ENCODE data around the gene CHRNE. TPM values are rescaled to one million over a fixed set of nuclear protein-coding genes. Genes with fewer than 3 reads are reported as not detected.

The CHRNE gene
- total and polyA plus RNA-seq, 2 of the 8 experiments (the other 6 are each of a cell fraction or from before 2014, with no cell fraction given), result 0.15 to 0.33 TPM

DNA sequence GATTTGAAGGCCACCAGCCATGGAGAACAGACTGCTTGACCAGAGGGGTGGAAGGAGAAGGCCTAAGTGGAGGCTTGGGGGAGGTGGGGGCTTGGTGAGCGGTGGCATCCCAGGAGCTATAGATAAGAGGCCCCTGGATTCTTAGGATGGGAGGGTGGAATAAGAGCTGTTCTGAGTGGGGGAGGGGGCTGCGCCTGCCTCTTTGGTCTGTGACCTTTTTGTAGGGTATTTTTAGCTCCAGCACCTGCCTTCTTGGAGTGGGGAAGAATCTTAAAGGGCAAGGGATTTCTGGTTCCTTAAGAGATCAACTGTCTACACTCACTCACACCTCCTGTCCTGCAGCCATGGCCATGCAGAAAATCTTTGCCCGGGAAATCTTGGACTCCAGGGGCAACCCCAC, 48.6 kb upstream of the CHRNE start:
- no peaks in the 10 kb centered on the region for H3K9me3 ChIP-seq (ENCODE audit: insufficient read depth in 2 of 2, low read depth in 1 of 2, low read length in 1 of 2)
- H3K4me2 ChIP-seq (ENCODE audit: insufficient read depth in 1 of 2, low read depth in 2 of 2, low read length in 2 of 2), result peak overlapping the region; percentile 95 to 97
- 80% methylated on average over 3 of the region's 3 CpGs; no CpG with 5 or more reads in 1 of the 2 experiments for WGBS, 2 experiments (ENCODE audit: extremely low coverage in 1 of 2, insufficient coverage in 1 of 2, insufficient read length in 1 of 2, insufficient replicate concordance in 2 of 2, low coverage in 1 of 2, low lambda C conversion rate in 2 of 2, missing lambda C conversion rate in 1 of 2)
- peaks cover 0 to 6% (median 3%) of the 10 kb centered on the region in 4 experiments; a peak in 4 of 8 replicates for H3K36me3 ChIP-seq (ENCODE audit: control insufficient read depth in 2 of 4, insufficient read depth in 4 of 4, low read length in 3 of 4)
- H3K4me3 ChIP-seq (ENCODE audit: extremely low read depth in 1 of 4, insufficient read depth in 2 of 4, low read depth in 3 of 4, low read length in 4 of 4), result peak overlapping the region in 1 of 4 experiments; percentile 97; a peak in 3 of 8 replicates
- H4K5ac ChIP-seq (ENCODE audit: insufficient read length, low read depth, low read length), result no peak overlapping the region
- H3K23me2 ChIP-seq (ENCODE audit: low read depth, low read length), result peaks cover 14% of the 10 kb centered on the region
- H3K23ac ChIP-seq (ENCODE audit: insufficient read length), result no peak overlapping the region
- H2BK15ac ChIP-seq (ENCODE audit: low read length), result no peak overlapping the region
- peak overlapping the region; percentile 75; the same call in 1 of the 2 replicates for H2BK20ac ChIP-seq (ENCODE audit: low read length)
- H3K4ac ChIP-seq (replicated peaks; ENCODE audit: insufficient read length, low read depth, low read length), result peak overlapping the region; percentile 25
- no peak overlapping the region for H3K14ac ChIP-seq (ENCODE audit: insufficient read length)
- H3K9ac ChIP-seq (replicated peaks in 1 of 4; ENCODE audit: extremely low read depth in 1 of 4, low read depth in 3 of 4, low read length in 3 of 4), result no peak overlapping the region
- ChIA-PET CTCF (ENCODE audit: partially characterized antibody) (interaction anchor here (0.8 to 1.9 kb wide), 11 partner anchors 10 to 110 kb away, joined by 3 to 5 read pairs (median 3); partner anchors contain the start of genes SLC52A1 and SPAG7), POLR2A (ENCODE audit: partially characterized antibody) (interaction anchor here (0.8 to 32.4 kb wide), 12 partner anchors 4 to 128 kb away, joined by 3 to 987 read pairs (median 4); partner anchors contain the start of genes ENO3, GP1BA, PFN1 and RNF167)
- H4K91ac ChIP-seq (replicated peaks; ENCODE audit: insufficient read length, low read length), result peak overlapping the region; percentile 46
- H4K20me1 ChIP-seq (replicated peaks in 1 of 2; ENCODE audit: control insufficient read depth in 1 of 2, insufficient read depth in 2 of 2, low read length in 2 of 2), result peaks cover 5 to 8% of the 10 kb centered on the region in 2 experiments
- H2AK5ac ChIP-seq (ENCODE audit: low read depth, low read length), result peak overlapping the region; percentile 48; the same call in 1 of the 2 replicates
- H3K56ac ChIP-seq (replicated peaks; ENCODE audit: insufficient read length, low read depth, low read length), result no peak overlapping the region
- H3K4me1 ChIP-seq (replicated peaks in 1 of 4; ENCODE audit: control insufficient read depth in 3 of 4, insufficient read depth in 4 of 4, low read length in 3 of 4), result peaks cover 3 to 13% (median 9%) of the 10 kb centered on the region in 4 experiments
- H3K27me3 ChIP-seq (replicated peaks in 1 of 4; ENCODE audit: control insufficient read depth in 3 of 4, extremely low read depth in 1 of 4, insufficient read depth in 3 of 4, low read length in 3 of 4), result no peaks in the 10 kb centered on the region
- FAIRE-seq (no peak), DNase-seq (ENCODE audit: low read depth in 1 of 2, low spot score in 2 of 2) (no peak)
- H3K27ac ChIP-seq (ENCODE audit: low read depth, low read length), result no peak overlapping the region
- H4K8ac ChIP-seq (ENCODE audit: extremely low read depth, insufficient read depth, low read length), result no peak overlapping the region; the same call in none of the 2 replicates
- H2BK5ac ChIP-seq (ENCODE audit: low read depth, low read length), result peak overlapping the region; percentile 15; the same call in 1 of the 2 replicates
- no peak overlapping the region for H2AFZ ChIP-seq (ENCODE audit: low read length)
- H3K18ac ChIP-seq (ENCODE audit: extremely low read depth, low read length), result peak overlapping the region; percentile 81; the same call in 1 of the 2 replicates
- H2BK120ac ChIP-seq (replicated peaks; ENCODE audit: low read depth, low read length), result no peak overlapping the region
- H2BK12ac ChIP-seq (ENCODE audit: low read depth, low read length), result no peak overlapping the region
- peaks cover 5 to 17% of the 10 kb centered on the region in 2 experiments for H3K79me2 ChIP-seq (ENCODE audit: control insufficient read depth in 1 of 2, insufficient read depth in 2 of 2, low read length in 2 of 2)
- 0 out of 2 replicates have a peak, but pooled peaks cover 2% of the 10 kb centered on the region for H3K79me1 ChIP-seq (ENCODE audit: low read depth, low read length)
- no peak for TF ChIP-seq MAFK (IDR thresholded peaks at IDR 0.05; ENCODE audit: low read depth, low read length)
- TF ChIP-seq SIRT6 (IDR thresholded peaks at IDR 0.05; ENCODE audit: low read length), result no peak
- no peak for TF ChIP-seq YY1 (IDR thresholded peaks at IDR 0.05; ENCODE audit: low read depth, low read length)
- TF ChIP-seq E2F6 (IDR thresholded peaks at IDR 0.05), result no peak
- TF ChIP-seq POLR2A (IDR thresholded peaks at IDR 0.05; ENCODE audit: control extremely low read depth in 1 of 2, low read depth in 2 of 2, low read length in 2 of 2), result no peak

Data from H1 (cell line).